CD4-positive, alpha-beta T cell treated with Interleukin-6 for 4 hours (primary cell): ENCODE measurements around the gene BTN1A1.
"Not testable (repeated sequence)": the region's sequence is repeated elsewhere in the genome, so short reads cannot be mapped to it uniquely, and the experiment has no call there.

Experiments
- DNase-seq: peaks from one replicate; pipeline ENCODE4 v3.0.0-alpha.2; 2020; ENCODE audit warnings: mixed read lengths

BTN1A1 gene

DNA sequence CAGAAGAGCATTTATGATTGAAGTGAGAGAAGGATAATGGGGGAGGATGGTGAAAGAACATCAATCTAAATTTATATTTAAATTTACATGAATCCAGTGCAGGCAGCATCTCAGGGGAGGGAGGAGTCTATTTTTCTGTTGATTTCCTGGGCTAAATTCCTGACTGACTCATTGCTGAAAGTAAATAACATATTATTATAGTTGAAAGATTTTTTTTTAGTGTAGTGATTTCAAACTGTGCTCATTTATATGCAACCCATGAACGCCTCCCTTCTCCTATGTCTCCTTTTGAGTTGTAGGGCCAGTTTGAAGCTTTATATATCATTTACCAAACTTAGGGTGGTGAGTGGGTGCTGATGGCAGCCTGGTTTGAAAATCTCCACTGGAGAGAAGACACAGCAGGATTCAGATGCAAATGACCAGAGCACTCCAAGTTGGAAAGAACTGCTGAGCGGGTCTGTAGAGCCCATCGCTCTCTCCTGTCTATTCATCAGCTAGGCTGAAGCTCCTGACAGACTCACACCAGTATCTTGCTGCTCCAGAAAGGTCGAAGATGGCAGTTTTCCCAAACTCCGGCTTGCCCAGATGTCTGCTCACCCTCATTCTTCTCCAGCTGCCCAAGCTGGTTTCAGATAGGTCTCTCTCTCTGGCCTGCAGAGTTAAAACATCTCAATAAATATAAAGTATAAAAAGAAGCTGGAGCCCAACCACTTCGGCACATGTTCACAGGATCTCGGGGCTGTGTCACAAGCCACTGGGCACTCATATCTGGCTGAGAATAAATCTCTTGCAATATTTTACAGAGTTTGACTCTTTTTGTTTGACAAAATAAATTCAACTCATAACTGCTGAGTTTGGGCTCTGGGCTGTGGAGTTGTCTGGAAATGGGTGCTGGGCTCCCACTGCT lies 24.0 kb upstream of the BTN1A1 start:
- no peak for DNase-seq

DNA sequence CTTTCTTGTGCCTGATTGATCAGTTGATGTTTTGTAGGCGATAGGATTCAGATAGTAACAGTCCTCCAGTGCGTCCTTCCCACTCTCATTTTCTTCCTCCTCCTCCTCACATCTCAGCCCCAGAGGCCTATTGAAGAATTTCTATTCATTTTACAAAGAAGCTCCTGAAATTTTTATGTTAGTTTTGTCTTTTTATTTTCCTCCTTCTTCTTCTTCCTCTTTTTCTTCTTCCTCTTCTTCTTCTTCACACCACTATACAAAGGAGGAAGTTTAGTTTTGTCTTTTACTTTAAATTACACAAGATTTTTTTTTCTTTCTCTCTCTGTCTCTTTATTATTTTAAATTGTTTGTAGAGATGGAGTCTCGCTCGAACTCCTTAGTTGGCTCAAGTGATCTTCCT lies 23.2 kb upstream of the BTN1A1 start:
- DNase-seq: no peak

DNA sequence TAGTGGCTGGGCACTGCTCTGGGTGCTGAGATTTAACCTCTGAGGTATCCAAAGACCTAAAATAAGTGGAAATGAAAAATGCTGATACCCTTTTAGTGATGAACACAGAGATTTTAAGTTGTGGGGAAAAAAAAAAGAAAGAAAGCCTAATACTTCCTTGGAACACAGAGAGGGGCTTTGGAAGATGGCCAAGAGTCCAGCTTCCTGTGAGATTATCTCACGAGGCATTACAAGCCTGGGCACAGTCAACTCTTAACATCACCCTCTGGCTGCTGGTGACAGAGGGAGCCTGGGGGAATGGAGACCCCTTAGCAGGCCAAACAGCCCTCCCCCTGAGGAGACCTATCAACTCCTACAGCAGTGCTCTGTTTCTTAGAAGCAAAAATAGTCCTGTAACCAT lies 22.7 kb upstream of the BTN1A1 start:
- DNase-seq: no peak

DNA sequence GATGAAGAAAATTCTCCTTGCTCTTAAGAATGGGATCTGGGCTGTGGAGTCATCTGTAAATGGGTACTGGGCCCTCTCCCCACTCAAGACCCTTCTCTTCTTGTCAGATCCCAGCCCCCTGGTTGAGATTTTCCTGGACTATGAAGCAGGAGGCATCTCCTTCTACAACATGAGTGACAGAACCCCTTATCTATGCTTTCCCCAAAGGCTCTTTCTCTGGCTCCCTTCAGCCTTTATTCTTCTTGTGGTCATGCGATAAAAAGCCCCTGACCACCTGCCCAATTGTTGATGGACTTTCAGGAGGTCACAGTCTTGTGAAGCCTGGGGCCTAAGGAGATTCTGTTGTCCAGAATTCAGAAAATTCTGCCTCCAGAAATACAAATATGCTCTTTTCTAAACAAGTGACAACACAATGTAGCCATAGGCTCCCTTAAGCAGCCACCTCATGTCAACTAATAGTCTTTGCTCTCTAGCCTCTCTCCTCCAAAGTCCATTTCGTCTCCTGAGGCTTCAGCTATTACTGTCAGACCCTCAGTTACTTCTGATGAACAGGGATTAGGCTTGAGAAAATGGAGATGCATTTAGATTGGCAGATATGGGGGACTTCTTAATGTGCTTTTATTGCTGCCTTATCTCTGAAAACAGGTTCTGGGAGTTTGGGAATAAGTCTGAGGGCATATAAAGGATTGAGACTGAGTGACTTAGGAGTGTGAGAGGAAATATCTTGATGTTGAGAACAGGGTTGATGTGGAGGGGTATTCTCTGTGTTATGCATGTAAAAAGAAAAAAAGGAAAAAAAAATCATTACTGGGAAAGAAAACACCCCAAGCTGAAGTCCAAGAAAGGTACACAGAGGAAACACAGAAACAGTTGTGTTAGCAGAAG lies 21.8 kb upstream of the BTN1A1 start:
- no peak for DNase-seq

DNA sequence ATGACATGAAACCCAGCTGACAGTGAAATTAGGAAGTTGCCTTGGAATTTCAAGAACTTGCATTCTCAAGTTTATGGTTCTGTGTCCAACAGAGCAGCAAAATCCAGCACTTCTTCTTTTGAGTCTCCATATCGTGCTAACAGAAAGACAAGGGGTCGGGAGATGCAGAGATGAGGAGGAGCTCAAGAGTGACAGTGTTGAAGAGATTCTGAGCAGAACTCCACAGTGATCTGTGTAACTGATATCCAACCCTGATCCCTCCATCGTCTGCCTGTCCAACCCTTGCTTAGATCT lies 21.2 kb upstream of the BTN1A1 start:
- DNase-seq: no peak

DNA sequence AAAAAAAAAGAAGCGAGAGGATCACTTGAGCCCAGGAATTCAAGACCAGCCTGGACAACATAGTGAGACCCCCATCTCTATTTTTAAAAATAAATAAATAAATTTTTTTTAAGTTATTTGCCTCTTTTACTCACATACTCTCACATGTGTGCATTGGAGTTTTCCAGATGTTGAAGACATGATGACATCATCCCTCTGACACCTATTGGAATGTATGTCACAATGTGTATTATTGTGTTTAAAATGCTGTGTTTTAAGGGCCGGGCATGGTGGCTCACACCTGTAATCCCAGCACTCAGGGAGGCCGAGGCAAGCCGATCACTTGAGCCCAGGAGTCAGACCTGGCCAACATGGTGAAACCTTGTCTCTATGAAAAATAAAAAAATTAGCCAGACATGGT lies 17.8 kb upstream of the BTN1A1 start:
- DNase-seq: no peak

DNA sequence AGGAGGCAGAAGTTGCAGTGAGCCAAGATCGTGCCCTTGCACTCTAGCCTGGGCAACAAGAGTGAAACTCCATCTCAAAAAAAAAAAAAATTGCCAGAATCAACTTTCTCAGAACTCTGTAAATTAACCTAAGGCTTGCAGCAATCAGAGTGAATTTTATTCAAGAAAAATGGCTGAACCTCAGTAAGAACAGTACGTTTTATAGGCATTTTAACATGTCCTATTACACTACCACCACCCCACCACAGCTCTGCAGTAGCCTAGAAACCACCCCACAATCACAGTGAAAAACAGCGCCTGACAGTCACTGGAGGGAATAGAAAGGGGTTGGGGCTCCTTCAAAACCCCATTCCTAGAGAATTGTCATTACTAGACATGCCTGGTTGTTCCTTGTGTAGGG lies 16.4 kb upstream of the BTN1A1 start:
- no peak for DNase-seq

DNA sequence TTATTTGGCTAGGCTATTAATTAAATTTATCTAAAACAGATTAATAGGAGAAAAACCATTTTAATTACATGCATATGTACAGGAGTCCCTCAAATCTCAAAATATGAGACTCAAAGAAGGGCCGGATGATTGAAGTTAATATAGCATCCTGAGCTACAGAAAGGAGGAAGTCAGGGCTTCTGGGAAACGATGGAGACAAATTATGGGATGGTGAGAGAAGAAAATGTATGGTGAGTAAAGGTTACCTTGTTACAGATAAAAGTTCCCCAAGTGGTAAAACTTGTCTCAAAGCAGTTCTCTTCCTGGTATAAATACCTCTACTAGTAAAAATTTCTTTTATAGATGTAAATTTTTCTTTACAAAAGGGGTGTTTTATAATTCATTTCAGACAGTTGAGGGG lies 15.9 kb upstream of the BTN1A1 start:
- no peak for DNase-seq

DNA sequence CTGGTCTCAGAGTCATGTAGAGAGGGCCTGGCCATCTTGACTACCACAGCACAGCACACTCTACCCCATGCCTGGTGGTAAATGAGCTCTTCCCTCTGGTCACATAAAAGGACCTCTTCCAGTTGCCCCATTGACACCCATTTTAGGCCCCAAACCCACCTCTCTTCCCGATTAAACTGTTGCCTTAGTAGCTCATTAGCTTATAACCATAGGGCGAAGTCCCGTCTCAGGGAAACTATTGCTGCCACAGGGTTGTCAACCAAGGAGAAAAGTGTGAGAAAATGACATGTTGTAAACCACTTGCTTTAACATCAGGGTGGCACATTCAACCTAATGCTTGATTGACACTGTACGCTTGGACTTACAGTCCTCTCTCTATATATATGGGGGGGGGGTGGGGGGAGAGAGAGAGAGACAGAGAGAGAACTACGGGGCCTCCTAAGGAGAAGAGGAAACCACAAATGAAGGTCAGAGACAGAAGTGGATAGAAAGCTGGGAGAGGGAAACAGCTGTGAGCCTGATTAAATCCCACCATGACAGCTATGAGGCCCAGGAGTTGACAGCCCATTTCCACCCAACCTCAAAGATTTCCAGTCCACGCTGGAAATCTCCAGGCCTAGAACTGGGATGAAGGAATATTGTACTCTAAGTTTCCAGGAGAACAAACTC lies 14.9 kb upstream of the BTN1A1 start:
- DNase-seq: no peak

DNA sequence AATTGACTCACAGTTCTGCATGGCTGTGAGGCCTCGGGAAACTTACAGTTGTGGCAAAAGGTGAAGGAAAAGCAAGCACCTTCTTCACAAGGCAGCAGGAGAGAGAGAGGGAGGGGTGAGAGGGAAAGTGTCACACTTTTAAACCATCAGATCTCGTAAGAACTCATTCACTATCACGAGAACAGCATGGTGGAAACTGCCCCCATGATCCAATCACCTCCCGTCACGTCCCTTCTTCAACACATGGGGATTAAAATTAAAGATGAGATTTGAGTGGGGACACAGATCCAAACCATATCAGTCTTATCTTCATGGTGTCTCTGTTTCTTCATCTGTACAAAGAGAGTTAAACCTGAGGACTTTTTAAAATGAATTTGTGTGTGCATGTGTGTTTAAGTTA lies 13.7 kb upstream of the BTN1A1 start:
- no peak for DNase-seq

DNA sequence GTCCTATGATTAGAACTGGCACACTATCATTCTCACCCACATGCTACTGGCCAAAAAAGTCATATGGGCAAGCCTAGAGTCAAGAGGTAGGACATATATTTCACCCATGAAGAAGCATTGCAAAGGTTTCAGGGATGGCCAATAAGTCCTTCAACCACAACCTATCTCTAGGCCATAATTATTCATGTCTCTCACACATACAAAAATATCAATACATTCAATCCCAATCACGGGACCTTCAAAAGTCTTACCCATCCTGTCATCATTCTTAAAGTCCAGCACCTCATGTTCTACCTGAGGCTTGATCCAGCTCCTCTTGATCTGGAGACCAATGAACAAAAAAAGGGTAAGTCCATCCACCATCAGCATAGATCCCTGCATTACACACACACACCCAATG lies 12.6 kb upstream of the BTN1A1 start:
- no peak for DNase-seq

DNA sequence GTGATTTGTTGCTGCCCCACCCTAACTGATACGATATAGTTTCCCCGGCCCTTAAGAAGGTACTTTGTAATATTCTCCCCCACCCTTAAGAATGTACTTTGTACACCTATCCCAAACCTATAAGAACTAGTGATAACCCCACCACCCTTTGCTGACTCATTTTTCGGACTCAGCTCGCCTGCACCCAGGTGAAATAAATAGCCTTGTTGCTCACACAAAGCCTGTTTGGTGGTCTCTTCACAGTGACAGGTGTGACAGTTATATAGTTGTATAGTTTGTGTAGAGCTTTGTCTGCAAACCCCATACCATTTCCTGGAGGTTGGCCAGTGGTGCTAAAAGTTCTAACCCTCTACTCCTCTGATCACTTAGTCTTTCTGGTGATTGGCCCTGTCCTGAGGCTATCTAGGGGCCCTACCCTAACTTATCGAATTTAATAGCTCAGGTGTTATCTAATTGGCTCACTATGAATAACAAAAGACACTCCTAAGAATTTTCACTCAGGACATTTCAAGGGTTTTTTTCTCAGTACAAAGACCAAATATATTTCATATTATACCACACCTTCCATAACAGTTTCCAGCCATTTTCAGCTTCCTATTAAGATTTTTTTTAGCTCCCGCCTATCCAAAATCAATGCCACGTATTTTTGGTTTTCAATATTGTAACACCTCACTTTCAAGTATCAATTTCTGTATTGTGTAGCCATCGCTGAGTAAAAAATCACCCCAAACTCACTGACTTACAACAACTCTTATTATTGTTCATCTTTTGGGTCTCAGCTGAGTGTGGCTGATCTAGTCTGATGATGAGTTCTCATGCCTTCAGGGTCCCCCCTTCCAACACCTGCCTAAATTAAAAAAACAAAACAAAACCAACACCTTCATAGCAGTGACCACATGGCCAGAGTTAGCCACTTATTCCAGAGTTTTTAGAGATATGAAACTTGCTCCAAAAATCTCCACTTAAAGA lies 9.8 kb upstream of the BTN1A1 start:
- no peak for DNase-seq

DNA sequence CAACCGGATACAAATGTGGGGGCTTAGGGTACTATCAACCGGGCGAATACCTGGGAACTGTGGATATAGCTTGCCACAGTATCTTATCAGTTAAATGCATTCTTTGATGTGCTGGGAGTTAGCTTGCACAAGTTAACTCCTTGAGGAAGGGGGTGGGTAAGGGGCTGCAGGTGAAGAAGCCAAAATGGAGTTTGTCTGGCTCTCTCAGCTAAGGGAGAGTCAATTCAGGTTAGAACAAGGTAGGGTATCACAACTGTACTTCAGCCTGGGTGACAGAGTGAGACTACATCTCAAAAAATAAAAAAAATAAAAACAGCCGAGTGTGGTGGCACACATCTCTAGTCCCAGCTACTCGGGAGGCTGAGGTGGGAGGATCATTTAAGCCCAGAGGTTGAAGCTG lies 8.5 kb upstream of the BTN1A1 start:
- DNase-seq: no peak

DNA sequence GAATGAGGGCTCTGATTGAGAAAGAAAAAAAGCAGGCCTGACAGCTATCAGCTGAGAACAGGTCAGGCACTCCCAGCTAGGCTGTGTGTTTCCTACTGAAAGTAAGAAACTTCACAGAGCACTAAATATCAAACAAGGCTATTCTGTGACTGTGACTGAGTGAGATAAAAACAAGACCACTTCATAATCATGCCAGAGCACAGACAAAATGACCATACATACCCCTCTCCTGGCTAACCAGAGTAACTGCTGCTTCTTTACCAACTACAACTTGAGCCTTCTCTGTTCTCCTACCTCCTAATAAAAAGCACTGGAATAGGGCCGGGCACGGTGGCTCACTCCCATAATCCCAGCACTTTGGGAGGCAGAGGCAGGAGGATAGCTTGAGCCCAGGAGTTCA lies 6.8 kb upstream of the BTN1A1 start:
- DNase-seq: no peak

DNA sequence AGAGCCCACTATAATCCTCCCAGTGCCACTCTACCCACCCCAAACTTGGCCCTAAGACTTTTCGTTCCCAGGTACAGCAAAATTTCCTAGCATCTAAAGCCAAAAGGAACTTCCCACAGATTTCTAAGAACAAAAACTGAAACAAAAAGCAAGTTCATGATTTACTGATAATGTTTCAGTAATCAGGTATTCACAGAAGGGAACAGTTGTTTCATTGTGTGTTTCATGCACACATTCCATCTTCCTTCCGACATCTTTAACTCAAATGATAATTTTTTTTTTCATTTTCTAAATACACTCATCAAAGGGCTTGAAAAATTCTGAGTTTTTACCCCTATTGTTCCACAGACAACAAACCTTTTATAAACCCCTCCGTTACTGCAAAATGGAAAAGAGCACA lies 6.0 kb upstream of the BTN1A1 start:
- no peak for DNase-seq

DNA sequence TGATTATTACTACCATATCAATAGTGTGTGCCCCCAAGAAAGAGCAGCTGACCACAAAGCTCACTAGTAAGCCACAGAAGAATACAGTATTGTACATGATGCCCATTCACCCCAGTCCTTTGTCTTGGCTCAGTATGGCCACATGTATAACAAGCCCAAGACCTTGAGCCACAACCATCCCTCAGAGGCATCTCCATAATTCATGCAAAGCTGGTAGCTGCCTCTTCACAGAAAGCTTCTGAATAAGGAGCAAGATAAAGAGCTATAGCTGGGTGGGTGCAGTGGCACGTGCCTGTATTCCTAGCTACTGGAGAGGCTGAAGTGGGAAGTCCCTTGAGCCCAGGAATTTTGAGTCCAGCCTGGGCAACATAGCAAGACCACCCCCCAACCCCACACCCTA lies 4.8 kb upstream of the BTN1A1 start:
- DNase-seq: no peak

DNA sequence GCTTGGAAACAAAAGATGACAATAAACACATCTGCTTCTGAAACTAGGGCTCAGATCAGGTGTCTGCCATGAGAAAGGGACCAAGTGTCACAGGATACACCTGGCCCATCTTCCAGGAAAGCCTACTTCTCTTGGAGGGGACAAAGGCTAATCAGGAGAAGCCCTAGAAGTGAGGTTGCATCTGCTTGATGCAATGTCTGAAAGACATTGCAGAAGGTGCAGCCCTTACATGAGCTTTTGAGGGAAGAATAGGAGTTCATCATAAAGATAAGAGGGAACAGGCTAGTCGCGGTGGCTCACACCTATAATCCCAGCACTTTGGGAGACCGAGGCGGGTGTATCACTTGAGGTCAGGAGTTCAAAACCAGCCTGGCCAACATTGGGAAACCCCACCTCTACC lies 2.5 kb upstream of the BTN1A1 start:
- DNase-seq: no peak

DNA sequence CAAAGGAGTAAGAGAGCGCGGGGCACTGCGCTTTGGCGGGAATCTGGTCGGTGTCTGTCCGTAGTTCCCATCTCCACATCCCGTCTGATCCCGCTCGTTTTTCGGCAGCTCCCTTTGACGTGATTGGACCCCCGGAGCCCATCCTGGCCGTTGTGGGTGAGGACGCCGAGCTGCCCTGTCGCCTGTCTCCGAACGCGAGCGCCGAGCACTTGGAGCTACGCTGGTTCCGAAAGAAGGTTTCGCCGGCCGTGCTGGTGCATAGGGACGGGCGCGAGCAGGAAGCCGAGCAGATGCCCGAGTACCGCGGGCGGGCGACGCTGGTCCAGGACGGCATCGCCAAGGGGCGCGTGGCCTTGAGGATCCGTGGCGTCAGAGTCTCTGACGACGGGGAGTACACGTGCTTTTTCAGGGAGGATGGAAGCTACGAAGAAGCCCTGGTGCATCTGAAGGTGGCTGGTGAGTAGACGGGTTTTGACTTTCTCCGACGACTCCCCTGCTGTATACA lies 1.4 kb downstream of the BTN1A1 start:
- peak; percentile 63 for DNase-seq

DNA sequence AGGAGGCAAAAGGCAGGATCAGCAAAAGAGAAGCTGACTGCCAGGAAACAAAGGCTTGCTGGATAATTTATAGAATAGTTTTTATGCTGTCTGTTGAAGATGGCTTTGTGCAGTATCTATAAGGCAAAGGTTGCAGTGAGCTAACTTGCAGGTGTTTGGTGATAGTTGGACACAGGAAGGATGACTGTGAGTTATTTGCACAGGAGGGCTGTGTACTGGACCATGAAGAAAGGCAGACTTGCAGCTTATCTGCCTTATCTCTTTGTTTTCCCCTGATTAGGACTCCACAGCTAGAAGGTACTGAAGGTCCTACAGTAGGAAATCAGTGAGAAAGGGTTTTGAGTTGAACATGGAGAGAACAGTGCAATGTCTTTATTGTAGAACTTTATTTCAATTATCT lies 2.1 kb downstream of the BTN1A1 start:
- no peak for DNase-seq

DNA sequence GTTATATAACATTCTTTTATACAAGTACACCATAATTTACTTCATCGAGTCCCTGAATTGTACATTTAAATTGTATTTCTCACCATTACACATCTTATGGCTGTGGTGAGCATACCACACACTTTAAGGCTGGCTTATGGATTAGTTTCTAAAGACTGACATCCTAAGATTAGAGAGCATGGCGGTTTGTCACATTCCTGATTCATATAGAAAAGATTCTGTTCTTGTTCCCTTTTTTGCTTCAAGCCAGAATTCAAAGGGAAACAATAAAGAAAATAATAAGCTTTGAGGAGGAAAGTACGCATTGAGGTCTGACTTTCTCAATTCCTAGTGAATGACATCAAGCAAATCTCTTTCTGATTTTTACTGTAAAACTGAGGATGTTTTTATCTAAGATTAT lies 2.5 kb downstream of the BTN1A1 start:
- no peak for DNase-seq

DNA sequence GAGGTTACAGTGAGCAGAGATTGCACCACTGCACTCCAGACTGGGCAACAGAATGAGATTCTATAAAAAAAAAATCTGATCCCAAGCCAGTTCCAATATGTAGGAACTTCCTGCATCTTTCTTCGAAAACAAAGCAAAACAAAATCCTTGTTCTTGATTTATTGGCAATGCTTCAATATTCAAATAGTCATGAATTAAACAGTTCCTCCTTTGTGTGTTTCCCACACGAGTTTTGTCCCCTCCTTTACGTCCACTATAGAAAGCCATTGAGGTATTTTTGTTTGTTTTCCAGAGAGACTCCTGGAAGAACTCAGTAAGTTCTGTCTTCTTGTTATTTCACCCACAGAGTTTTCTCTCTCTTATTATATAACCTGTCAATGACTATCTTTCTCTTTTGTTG lies 7.6 kb downstream of the BTN1A1 start:
- DNase-seq: no peak

DNA sequence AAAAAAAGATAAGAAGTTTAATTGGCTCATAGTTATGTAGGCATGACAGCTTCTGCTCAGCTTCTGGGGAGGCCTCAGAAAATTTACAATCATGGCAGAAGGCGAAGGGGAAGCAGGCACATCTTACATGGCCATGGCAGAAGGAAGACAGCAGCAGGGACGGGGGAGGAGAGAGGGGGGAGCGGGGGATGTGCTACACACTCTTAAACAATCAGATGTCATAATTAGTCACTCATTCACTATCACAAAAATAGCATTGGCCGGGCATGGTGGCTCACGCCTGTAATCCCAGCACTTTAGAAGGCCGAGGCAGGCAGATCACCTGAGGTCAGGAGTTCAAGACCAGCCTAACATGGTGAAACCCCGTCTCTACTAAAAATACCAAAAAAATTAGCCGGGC lies 10.9 kb downstream of the BTN1A1 start:
- not testable (repeated sequence) for DNase-seq
